WI38 (cell line): ENCODE data around the gene APOC1.

Source experiments
- H3K4me3 ChIP-seq: 2 replicates; pipeline ENCODE4 v1.5.1; 2011; ENCODE audit warnings: low read depth, mild to moderate bottlenecking, control low read depth, low read length
- CTCF ChIP-seq: IDR thresholded peaks from 2 replicates; pipeline ENCODE4 v1.5.1; 2012; ENCODE audit warnings: low read depth, mild to moderate bottlenecking, control low read depth, low read length

Gene APOC1

DNA sequence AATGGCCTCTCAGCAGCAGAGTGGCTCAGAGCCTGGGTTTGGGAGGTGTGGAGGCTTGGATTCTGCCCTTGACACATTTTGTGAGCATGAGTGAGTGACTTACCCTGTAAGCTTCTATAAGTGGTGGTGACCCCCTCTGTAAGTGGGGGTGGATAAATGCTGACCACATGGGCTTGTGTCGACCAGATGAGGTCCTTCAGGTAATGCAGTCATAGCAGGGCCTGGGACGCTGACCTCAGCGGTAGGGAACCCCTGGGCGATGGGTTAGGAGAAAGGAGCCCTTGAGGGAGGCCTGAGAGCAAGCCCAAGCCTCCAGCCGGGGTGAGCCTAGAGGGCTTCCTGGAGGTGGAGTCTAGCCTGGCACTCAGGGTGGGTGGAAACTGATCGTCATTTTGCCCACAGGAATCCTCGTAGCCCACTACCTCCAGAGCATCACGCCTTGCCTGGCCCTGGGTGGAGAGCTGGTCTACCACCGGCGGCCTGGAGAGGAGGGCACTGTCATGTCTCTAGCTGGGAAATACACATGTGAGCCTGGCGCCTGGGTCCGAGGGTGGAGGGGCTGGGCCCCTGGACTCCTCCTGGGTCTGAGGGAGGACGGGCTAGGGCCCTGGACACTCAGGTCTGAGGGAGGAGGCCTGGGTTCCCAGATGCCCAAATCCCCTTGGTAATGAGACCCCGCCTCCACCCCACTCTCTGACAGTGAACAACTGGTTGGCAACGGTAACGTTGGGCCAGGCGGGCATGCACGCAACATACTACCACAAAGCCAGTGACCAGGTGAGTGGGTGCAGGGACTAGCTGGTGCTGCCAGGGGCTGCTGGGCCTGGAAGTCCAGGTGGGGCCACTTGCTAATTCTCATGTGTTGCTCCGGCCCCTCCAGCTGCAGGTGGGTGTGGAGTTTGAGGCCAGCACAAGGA is 13.8 kb upstream of the APOC1 start:
- H3K4me3 ChIP-seq = no peak overlapping the region
- no peak for TF ChIP-seq CTCF

GRCh38 chr19:44903216-44903601 is 11.2 kb upstream of the APOC1 start:
- TF ChIP-seq CTCF = no peak
- H3K4me3 ChIP-seq = no peak overlapping the region

DNA sequence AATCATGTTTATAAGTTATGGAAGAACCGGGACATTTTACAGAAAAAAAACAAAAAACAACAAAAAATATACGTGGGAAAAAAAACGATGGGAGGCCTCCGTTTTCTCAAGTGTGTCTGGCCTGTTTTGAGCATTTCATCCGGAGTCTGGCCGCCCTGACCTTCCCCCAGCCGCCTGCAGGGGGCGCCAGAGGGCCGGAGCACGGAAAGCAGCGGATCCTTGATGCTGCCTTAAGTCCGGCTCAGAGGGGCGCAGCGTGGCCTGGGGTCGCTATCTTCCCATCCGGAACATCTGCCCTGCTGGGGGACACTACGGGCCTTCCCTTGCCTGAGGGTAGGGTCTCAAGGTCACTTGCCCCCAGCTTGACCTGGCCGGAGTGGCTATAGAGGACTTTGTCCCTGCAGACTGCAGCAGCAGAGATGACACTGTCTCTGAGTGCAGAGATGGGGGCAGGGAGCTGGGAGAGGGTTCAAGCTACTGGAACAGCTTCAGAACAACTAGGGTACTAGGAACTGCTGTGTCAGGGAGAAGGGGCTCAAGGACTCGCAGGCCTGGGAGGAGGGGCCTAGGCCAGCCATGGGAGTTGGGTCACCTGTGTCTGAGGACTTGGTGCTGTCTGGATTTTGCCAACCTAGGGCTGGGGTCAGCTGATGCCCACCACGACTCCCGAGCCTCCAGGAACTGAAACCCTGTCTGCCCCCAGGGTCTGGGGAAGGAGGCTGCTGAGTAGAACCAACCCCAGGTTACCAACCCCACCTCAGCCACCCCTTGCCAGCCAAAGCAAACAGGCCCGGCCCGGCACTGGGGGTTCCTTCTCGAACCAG is 10.6 kb upstream of the APOC1 start:
- TF ChIP-seq CTCF = peak; percentile 93
- H3K4me3 ChIP-seq = no peak overlapping the region

GRCh38 chr19:44904426-44904994 is 9.9 kb upstream of the APOC1 start:
- H3K4me3 ChIP-seq = no peak overlapping the region
- TF ChIP-seq CTCF = no peak

DNA sequence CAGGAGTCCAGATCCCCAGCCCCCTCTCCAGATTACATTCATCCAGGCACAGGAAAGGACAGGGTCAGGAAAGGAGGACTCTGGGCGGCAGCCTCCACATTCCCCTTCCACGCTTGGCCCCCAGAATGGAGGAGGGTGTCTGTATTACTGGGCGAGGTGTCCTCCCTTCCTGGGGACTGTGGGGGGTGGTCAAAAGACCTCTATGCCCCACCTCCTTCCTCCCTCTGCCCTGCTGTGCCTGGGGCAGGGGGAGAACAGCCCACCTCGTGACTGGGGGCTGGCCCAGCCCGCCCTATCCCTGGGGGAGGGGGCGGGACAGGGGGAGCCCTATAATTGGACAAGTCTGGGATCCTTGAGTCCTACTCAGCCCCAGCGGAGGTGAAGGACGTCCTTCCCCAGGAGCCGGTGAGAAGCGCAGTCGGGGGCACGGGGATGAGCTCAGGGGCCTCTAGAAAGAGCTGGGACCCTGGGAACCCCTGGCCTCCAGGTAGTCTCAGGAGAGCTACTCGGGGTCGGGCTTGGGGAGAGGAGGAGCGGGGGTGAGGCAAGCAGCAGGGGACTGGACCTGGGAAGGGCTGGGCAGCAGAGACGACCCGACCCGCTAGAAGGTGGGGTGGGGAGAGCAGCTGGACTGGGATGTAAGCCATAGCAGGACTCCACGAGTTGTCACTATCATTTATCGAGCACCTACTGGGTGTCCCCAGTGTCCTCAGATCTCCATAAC is 8.8 kb upstream of the APOC1 start, which contains the start of gene APOE:
Gene APOE, plus strand, starts transcription at position 360 of the 724 bp plus-strand sequence. CDS start 829 bp downstream, outside the sequence.
- peak within 1 kb of the TSS; percentile 29; the same call in 1 of the 2 replicates for H3K4me3 ChIP-seq
- no peak for TF ChIP-seq CTCF

DNA sequence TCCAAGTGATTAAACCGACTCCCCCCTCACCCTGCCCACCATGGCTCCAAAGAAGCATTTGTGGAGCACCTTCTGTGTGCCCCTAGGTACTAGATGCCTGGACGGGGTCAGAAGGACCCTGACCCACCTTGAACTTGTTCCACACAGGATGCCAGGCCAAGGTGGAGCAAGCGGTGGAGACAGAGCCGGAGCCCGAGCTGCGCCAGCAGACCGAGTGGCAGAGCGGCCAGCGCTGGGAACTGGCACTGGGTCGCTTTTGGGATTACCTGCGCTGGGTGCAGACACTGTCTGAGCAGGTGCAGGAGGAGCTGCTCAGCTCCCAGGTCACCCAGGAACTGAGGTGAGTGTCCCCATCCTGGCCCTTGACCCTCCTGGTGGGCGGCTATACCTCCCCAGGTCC is 6.8 kb upstream of the APOC1 start:
- H3K4me3 ChIP-seq = no peak overlapping the region
- TF ChIP-seq CTCF = no peak
